ENCODE data around the gene SPINT1. TPM values are rescaled to one million over a fixed set of nuclear protein-coding genes. Genes with fewer than 3 reads are reported as not detected.
A peak's percentile ranks its signal among the peaks of the same experiment; 100 is the strongest.

Gene SPINT1
- total and polyA plus RNA-seq, 2 of the 13 experiments (the other 11 are each of a cell fraction or from before 2014, with no cell fraction given), result 0.49 to 2.5 TPM

DNA sequence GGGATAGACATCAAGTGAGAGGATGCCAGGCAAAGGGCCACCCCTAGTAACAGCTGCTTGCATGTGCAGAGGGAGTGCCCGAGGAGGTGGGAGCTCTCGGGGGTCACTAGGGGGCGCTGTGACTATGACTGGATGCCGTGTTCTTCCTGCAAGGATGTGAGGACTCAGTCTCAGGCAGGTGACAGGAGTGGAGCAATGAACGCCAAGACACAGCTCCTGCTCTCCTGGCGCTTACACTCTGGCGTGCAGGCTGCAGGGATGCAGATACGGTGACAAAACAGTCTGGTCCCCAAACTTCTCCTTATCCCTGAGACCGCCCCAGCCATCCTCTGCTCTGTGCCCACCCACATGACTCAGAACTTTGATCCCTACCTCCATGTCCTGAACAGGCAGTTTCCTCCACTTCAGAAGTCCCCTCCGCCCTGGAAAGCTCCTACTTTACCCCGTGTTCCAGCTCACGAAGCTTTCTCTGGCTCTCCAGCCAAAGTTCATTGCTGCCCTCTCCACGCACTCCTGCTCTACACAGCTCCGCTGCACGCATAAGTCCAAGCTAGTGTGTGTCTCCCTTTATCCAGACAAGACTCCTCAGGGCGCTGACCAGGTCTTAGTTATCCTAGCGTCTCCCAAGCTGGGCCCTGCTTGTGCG lies 15.5 kb downstream of the SPINT1 start (continued):
- TF ChIP-seq ZNF687 (CRISPR knock-in tag; IDR thresholded peaks at IDR 0.05), result peak; percentile 69
- TF ChIP-seq THRA (CRISPR knock-in tag; IDR thresholded peaks at IDR 0.05; ENCODE audit: borderline replicate concordance), result no peak; the same call in 1 of the 2 replicates
- TF ChIP-seq THAP7 (CRISPR knock-in tag; IDR thresholded peaks at IDR 0.05), result peak; percentile 43; the same call in 1 of the 2 replicates
- TF ChIP-seq, protein P1, sequence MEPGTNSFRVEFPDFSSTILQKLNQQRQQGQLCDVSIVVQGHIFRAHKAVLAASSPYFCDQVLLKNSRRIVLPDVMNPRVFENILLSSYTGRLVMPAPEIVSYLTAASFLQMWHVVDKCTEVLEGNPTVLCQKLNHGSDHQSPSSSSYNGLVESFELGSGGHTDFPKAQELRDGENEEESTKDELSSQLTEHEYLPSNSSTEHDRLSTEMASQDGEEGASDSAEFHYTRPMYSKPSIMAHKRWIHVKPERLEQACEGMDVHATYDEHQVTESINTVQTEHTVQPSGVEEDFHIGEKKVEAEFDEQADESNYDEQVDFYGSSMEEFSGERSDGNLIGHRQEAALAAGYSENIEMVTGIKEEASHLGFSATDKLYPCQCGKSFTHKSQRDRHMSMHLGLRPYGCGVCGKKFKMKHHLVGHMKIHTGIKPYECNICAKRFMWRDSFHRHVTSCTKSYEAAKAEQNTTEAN (CRISPR knock-in tag; conservative IDR thresholded peaks at IDR 0.05), result no peak
- TF ChIP-seq ZFP1 (CRISPR knock-in tag; IDR thresholded peaks at IDR 0.05), result no peak
- no peak for TF ChIP-seq ZSCAN29 (CRISPR knock-in tag; conservative IDR thresholded peaks at IDR 0.05)
- no peak for TF ChIP-seq GTF2F1 (IDR thresholded peaks at IDR 0.05; ENCODE audit: low read length)
- TF ChIP-seq, protein P2, sequence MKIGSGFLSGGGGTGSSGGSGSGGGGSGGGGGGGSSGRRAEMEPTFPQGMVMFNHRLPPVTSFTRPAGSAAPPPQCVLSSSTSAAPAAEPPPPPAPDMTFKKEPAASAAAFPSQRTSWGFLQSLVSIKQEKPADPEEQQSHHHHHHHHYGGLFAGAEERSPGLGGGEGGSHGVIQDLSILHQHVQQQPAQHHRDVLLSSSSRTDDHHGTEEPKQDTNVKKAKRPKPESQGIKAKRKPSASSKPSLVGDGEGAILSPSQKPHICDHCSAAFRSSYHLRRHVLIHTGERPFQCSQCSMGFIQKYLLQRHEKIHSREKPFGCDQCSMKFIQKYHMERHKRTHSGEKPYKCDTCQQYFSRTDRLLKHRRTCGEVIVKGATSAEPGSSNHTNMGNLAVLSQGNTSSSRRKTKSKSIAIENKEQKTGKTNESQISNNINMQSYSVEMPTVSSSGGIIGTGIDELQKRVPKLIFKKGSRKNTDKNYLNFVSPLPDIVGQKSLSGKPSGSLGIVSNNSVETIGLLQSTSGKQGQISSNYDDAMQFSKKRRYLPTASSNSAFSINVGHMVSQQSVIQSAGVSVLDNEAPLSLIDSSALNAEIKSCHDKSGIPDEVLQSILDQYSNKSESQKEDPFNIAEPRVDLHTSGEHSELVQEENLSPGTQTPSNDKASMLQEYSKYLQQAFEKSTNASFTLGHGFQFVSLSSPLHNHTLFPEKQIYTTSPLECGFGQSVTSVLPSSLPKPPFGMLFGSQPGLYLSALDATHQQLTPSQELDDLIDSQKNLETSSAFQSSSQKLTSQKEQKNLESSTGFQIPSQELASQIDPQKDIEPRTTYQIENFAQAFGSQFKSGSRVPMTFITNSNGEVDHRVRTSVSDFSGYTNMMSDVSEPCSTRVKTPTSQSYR (CRISPR knock-in tag; IDR thresholded peaks at IDR 0.05; ENCODE audit: borderline replicate concordance), result no peak
- TF ChIP-seq RNF2 (conservative IDR thresholded peaks at IDR 0.05; ENCODE audit: low read depth), result no peak
- 0 out of 2 replicates have a peak, but pooled peaks have one; percentile 16 for TF ChIP-seq HNF4A (CRISPR knock-in tag; IDR thresholded peaks at IDR 0.05)
- TF ChIP-seq ZNF12 (CRISPR knock-in tag; IDR thresholded peaks at IDR 0.05), result 0 out of 2 replicates have a peak, but pooled peaks have one; percentile 49
- peak; percentile 20; the same call in 1 of the 2 replicates for TF ChIP-seq GATAD1 (CRISPR knock-in tag; IDR thresholded peaks at IDR 0.05)
- TF ChIP-seq SMAD1 (CRISPR knock-in tag; IDR thresholded peaks at IDR 0.05; ENCODE audit: borderline replicate concordance, low read depth), result no peak
- TF ChIP-seq HIVEP1 (CRISPR knock-in tag; IDR thresholded peaks at IDR 0.05), result no peak
- TF ChIP-seq PHF8 (CRISPR knock-in tag; IDR thresholded peaks at IDR 0.05), result peak; percentile 22; the same call in 1 of the 2 replicates
- no peak for TF ChIP-seq NFE2 (CRISPR knock-in tag; IDR thresholded peaks at IDR 0.05)
- TF ChIP-seq HHEX (CRISPR knock-in tag; IDR thresholded peaks at IDR 0.05), result no peak
- TF ChIP-seq CHCHD3 (CRISPR knock-in tag; IDR thresholded peaks at IDR 0.05), result no peak
- no peak for TF ChIP-seq HMG20A (CRISPR knock-in tag; IDR thresholded peaks at IDR 0.05; ENCODE audit: borderline replicate concordance)
- TF ChIP-seq CBX5 (CRISPR knock-in tag; IDR thresholded peaks at IDR 0.05; ENCODE audit: borderline replicate concordance), result no peak
- TF ChIP-seq ZMAT3 (CRISPR knock-in tag; conservative IDR thresholded peaks at IDR 0.05), result 0 out of 2 replicates have a peak, but pooled peaks have one; percentile 59
